ENCODE data around the gene LGR6. TPM values are rescaled to one million over a fixed set of nuclear protein-coding genes. Genes with fewer than 3 reads are reported as not detected.
"Not testable (repeated sequence)": the region's sequence is repeated elsewhere in the genome, so short reads cannot be mapped to it uniquely, and the experiment has no call there.

LGR6 gene
- polyA plus RNA-seq, 4 donors, result 0.64 to 1.3 (median 1.1) TPM

DNA sequence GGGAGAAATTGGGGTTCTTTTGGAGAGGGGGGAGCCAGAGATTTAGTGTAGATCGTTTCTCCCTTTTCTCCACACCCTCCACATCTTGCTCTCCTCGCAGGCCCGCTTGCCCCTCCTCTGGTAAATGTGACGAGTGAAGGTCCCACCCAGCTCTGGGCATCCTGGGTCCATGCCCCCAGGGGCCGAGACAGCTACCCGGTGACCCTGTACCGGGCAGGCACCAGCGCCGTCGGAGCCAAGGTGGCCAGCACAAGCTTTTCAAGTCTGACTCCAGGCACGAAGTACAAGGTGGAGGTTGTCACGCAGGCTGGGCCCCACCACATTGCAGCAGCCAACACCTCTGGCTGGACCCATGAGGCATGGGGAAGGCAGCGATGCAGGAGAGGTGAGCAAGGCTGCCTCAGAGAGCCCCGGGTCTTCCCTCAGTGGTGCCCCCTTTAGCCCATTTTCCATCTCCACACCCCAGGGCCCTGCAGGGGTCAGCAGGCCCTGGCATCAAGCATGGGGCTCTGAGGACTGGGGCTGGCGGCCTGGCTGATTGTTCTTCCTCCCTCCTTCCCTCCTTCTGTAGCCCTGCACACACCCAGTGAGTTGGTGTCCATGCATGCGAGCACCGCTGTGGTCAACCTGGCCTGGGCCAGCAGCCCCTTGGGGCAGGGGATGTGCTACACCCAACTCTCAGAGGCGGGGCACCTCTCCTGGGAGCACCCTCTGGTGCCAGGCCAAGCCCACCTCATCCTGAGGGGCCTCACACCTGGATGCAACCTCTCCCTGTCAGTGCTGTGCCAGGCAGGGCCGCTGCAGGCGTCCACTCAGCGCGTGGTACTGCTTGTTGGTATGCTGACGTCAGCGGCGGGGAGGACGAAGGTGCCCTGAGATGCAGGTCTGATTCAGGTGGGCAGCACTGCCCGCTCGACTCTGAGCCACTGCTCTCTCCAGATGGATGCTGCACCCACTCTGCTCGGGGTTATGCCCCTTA is 16.4 kb upstream of the LGR6 start:
- DNase-seq (ENCODE audit: low read depth in 4 of 4, low spot score in 3 of 4), result no peak

DNA sequence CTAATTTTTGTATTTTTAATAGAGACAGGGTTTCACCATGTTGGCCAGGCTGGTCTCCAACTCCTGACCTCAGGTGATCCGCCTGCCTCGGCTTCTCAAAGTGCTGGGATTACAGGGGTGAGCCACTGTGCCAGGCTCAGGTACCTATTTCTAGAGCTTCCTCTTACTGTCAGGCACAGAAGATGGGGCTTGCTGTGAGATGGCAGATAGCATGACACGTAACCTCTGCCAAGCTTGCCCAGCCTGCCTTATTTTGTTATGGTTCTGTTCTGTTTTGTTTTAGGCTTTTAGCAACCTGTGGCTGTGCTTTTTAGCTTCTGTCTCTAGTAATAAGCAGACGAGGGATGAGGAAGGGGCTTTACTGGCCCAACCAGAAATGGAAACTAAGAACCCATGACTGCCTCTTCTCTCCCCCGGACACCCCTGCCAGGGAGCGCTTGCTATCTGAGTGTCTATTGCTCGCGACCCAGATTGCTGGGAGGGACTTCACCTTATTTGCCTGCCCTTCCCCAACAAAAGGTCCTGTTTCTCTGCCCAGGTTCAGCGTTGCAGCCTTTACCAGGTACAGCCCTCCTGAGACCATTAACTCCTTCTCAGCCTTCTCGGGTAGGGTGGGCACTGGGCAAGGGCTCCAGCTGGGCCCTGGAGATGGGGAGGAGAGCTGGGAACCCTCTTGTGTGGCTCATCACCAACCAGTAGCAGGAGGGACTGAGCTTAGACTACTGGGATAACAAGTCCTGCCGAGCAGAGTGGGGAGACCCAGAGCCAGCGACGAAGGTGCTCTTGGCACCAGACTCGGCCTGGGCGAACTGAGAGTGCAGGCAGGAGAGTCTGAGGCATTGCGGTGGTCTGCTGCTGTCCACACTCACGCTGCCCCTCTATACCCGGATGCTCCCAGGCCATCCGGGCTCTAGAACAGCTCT is 13.5 kb upstream of the LGR6 start:
- DNase-seq (ENCODE audit: low read depth in 4 of 4, low spot score in 3 of 4), result no peak

DNA sequence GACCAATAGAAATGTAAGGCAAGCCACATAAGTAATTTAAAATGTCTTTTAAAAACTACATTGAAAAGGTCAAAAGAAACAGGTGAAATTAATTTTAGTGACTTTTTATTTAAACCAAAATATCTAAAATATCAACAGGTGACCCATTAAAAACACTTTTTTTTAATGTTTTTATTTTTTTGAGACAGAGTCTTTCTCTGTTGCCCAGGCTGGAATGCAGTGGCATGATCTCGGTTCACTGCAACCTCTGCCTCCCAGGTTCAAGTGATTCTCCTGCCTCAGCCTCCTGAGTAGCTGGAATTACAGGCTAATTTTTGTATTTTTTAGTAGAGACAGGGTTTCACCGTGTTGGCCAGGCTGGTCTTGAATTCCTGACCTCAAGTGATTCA is 12.9 kb upstream of the LGR6 start:
- not testable (repeated sequence) for DNase-seq (ENCODE audit: low read depth in 4 of 4, low spot score in 3 of 4)

DNA sequence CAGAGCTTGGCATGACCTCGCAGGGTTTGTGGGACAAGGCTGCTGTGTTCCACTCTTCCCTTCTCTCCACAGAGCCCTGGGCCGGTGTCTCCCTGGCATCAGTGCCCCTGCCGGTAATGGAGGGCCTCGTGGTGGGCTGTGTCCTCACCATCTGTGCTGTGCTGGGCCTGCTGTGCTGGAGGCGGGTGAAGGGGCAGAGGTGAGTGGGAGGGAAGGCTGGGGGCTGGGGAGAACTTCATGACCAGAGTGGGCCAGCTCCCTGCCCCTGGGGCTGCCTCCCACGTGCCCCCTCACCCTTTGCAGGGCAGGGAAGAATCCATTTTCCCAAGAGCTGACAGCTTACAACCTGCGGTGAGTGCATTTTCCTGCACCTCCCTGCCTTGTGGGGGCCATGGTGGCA is 12.0 kb upstream of the LGR6 start:
- no peak for DNase-seq (ENCODE audit: low read depth in 4 of 4, low spot score in 3 of 4)

DNA sequence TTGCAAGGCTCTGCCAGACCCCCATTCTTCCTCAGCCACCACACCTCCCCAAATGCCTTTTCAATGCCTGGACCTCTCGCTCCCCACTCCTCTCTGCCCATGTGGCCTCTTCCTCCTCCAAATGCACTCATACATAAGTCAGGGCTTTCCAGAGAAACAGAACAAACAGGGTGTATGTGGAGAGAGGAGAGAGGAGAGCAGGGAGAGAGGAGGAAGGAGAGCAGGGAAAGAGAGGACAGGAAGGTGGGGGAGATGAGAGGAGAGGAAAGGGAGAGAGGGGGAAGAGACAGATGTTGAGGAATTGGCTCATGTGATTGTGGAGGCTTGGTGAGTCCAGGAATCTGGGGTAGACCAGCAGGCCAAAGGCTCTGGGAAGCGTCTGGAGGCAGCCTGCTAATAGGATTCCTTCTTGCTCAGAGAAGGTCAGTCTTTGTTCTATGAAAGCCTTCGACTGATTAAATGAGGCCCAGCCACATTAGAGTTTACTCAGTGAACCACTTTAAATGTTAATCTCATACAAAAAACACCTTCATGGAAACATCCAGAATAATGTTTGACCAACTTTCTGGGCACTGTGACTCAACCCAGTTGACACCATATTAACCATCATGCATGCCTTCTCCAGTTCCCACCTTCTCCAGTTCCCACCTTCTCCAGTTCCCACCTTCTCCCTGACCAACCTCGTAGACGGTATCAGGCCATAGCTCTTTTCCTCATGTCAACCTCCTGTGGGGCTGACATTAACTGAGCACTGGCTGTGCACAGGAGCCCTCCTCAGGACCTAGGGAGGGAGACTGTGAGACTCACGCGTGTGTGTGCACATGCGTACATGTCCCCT is 11.3 kb upstream of the LGR6 start:
- DNase-seq (ENCODE audit: low read depth in 4 of 4, low spot score in 3 of 4), result no peak

DNA sequence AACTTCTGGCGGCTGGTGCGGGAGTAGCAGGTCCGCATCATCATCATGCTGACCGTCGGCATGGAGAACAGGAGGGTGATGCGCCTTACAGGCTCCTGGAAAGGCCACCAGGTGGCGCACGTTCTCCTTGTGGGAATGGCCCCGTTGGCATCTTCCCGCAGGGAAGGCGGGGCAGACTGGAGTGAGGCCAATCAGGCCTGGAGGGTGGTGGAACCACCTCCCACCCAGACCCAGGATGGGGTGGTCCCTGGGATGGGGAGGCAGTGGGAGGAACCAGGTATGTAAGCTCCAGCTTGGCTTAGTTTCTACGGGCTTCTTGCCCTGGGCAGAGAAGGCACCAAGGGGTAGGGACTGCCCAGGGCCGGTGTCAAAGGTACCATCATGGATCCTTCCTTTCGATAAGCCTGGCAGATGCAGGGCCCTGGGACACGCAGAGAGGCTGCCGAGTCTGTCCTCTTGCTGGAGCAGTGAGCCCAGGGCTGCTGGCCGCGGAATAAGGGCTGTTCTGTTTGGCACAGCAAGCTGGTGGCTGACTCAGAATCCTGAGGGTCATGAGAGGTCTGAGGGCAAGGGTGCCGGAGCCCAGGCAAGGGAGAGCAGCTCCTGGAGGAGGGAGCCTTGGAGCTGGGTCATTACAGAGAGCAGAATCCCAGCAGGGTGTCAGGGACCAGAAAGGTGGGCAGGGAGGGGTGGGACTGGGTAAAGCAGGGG is 8.7 kb upstream of the LGR6 start:
- DNase-seq (ENCODE audit: low read depth in 4 of 4, low spot score in 3 of 4), result peak; percentile 63 to 81 (median 74)

DNA sequence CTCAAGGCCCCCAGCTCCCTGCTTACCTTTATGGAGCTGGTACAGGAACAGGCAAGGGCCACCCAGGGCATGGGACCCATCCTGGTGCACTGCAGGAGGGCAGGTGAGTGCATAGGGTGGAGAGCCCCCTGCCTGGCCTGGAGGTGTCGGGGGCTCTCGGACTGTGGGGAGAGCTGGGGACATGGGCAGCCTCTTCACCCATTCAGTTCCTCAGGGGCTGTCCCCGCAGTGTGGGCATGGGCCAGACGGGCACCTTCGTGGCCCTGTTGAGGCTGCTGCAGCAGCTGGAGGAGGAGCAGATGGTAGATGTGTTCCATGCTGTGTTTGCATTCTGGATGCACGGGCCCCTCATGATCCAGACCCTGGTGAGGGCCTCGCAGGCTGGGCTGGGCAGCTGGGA is 7.3 kb upstream of the LGR6 start:
- DNase-seq (ENCODE audit: low read depth in 4 of 4, low spot score in 3 of 4), result no peak

DNA sequence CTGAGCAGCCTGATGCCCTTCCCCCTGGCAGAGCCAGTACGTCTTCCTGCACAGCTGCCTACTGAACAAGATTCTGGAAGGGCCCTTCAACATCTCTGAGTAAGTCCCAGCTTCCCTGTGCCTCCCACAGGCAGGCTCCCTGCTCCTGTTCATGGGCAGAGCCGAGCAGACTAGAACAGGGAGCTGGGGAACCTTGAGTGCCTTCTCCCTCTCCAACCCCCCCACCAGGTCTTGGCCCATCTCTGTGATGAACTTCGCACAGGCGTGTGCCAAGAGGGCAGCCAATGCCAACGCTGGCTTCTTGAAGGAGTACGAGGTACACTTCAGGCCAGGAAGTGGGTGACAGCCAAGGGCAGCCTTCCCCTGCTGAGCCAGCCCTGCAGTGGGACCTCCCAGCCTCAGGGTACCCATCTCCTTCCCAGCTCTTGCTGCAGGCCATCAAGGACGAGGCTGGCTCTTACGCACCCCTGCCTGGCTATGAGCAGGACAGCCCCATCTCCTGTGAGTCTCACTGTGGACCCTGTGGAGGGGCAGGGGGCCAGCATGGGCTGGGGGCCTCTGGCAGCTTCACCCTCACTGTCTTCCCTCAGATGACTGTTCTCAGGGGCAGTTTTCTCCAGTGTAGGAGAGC is 6.4 kb upstream of the LGR6 start:
- DNase-seq (ENCODE audit: low read depth in 4 of 4, low spot score in 3 of 4), result no peak

DNA sequence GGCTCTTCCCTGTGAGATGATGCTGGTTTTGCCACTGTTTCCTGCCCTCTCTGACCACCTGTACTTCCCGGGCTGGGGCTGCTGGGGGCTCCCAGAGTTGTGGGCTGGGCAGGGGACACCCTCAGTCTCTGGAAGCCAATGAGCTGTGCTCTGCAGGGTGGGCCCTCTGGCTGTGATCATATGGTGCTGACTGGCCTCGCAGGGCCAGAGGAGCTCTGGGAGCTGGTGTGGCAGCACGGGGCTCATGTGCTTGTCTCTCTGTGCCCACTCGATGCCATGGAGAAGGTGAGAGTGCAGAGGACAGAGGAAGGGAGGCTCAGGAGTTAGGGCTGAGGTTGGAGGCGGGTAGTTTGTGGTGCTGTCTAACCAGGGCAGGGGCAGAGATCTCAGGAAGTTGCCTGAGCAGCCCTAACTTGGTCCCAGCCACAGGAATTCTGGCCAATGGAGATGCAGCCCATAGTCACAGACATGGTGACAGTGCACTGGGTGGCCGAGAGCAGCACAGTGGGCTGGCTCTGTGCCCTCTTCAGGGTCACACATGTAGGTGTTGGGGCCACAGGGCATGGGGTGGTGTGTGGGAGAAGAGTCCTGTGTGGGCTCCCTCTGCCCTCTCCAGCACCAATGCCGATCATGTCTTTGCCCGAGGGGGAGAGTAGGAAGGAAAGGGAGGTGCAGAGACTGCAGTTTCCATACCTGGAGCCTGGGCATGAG is 5.7 kb upstream of the LGR6 start:
- no peak for DNase-seq (ENCODE audit: low read depth in 4 of 4, low spot score in 3 of 4)

DNA sequence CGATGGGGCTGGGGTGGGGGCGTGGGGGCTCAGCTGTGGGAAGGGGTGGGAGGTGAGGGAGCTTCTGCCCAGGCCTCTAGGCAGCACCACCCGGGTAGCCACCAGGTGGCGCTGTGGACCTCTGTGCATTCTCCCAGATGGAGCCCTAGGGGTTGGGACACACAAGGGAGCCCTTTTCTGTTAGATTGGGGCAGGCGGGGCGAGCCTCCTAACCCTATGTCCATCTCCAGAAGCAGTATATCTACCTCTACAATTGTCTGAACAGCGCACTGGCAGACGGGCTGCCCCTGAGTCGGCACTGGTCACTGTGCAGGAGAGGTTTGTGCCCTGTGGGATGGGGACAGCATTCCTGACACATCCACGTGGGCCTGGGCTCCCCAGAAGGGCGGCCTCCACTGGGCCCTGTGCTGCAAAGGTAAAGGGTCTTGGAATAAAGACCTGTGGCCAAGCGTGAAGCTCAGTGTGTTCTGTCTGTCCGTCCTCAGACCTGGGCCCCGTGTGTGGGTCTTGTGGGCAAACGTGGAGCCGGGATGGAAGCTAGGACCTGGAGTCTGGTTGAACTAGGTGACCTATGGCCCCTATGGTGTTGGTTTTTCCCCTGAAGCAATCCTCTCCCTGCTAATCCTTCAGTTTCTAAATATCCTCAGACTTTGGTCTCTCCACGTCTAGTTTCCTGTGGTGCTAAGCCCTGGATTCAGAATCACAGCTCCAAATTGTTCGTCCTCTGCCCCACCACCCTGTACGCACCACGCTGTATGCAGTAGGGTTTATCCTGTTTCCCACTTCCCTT is 4.4 kb upstream of the LGR6 start:
- DNase-seq (ENCODE audit: low read depth in 4 of 4, low spot score in 3 of 4), result peak; percentile 26 to 50 (median 37)

DNA sequence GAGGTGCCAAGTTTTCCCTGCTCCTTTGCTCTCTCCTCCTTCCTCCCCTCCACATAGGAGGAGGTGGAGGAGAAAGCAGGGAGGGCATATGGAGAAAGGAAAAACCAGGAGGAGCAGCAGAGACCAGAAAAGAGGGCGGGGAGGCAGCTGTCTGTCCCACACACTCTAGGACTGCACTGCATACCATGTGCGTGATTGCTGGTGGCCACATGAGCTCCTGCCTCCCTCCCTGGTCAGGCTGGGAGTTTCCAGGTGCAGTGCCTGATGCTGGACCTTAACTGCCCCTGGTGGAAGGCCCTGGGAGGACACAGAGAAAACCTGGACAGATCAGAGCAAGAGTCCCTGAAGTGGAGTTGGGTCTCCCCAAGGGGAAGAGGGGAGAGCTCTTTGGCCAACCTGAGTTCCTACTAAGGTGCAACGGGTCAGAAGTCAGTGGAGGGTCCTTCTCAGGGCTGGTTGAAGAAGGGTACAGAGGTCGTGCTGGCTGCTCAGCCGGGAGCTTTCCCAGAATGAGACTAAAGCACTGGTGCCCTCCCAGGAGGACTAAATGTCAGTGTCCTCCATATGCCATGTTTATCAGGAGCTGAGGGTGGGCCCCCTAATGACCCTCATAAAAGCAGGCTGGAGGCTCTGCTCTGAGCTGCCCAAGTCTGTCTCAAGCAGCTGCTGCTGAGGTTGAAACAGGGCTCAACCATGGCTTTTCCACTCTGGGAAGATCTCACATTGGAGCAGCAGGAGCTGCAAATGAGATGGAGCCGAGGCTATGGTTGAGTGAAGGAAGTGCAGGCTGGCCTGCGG is 3.5 kb upstream of the LGR6 start:
- no peak for DNase-seq (ENCODE audit: low read depth in 4 of 4, low spot score in 3 of 4)

DNA sequence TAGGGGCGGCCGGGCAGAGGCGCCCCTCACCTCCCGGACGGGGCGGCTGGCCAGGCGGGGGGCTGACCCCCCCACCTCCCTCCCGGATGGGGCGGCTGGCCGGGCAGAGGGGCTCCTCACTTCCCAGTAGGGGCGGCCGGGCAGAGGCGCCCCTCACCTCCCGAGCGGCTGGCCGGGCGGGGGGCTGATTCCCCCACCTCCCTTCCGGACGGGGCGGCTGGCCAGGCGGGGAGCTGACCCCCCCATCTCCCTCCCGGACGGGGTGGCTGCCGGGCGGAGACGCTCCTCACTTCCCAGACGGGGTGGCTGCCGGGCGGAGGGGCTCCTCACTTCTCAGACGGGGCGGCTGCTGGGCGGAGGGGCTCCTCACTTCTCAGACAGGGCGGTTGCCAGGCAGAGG is 2.2 kb upstream of the LGR6 start:
- DNase-seq (ENCODE audit: low read depth in 4 of 4, low spot score in 3 of 4), result not testable (repeated sequence)

DNA sequence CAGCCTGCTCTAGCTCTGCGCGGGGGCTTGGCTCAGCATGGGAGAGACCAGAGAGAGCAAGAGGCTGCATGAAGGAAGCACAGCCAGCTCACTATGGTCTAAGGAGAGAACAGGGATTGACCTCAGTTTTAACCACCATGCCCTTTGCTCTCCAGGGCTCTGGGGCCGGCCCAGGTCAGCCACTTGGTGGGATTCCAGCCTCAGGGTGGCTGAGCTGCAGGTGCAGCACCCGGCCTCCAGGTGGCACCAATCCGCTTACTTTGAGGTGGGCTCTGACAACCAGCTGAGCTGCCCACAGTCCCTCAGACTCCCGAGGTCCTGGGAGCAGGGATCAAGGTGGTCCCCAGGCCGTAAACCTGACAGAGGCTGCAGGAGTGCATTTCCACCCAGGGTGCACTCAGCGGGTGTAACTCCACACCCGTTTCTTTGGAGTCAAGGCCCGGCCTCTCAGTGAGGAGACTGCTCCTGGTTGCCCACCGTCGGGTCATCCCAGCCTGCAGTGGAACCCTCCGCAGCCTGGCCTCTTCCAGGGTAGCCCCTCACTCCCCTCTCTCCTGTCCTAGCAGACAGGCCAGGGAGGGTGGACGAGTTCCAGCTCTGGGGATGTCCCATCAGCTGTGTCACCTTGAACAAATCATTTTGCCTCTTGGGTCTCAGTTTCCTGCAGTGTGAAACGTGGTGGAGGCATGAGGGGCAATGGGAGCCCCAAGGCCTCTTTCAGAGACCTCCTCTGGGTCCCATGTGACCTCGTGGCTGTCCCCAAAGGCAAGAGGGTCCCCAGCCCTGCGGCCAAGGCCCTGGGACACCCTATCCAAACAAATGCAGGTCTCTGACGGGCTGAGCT is 607 bp upstream of the LGR6 start:
- DNase-seq (ENCODE audit: low read depth in 4 of 4, low spot score in 3 of 4), result peak in 3 of 4 donors; percentile 34 to 42 (median 39)

DNA sequence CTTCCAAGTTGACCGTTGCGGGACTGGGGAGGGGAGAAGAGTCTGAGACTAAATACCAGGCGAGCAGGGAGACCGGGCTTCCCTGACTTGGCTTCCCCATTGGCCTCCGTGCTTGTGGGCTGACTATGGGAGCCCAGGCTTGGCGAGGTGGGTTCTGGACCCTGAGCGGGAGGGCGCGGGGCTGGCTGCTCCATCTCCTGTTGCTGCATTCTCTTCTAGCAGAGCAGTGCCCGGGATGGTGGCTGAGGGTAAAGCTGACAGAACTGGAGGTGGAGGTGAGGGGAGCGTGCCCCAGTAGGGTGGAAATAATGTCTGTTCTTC is 689 bp downstream of the LGR6 start:
- no peak for DNase-seq (ENCODE audit: low read depth in 4 of 4, low spot score in 3 of 4)

DNA sequence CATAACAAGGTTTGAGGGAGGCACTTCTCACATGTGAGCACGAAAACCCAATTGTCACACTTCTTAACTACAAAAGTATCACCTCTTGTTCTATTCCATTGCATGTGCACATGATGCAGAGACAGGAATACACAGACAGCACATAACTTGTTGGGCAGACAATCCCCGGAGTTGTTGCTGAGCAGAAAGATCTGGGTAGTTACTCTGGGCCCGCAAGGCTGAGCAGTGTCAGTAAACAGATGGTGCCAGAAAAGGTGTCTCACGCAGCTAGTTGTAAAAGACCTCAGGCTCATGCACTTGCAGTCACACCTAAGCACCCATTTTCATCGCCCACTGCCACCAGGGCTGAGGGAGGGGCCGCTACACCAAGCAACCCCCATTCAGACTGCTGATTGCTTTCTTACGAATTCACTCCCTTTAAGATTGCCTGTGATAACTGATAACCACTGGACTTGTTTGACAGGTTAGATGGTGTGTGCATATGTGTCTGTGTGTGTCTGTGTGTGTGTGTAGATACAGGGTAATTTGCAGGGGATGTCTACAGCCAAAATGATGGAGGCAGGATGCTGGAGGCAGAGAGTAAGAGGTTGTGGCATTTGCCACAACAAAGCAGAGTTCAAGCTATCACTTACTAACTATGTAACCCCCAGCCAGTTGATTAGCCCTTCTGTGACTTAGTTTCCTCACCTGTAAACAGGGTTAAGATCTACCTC is 4.2 kb downstream of the LGR6 start:
- no peak for DNase-seq (ENCODE audit: low read depth in 4 of 4, low spot score in 3 of 4)

DNA sequence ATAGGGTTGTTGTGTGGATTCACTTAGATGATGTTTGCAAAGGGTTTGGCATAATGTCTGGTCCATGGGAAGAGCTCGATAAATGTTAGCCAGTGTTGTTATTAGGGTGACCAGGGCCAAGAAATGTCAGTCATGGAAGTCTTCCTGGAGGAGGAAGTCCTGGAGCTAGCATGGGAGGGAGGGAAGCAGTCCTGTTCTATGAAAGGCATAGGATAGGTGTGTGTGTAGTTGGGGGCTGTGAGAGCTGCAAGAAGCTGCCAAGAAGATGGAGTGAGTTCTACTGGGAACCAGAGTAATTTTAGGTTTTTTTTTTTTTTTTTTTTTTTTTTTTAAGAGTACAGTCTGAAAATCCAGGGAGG is 4.7 kb downstream of the LGR6 start:
- DNase-seq (ENCODE audit: low read depth in 4 of 4, low spot score in 3 of 4), result no peak
